NCI-H2227 (cell line): ENCODE results near the gene DGKQ.
A peak's percentile ranks its signal among the peaks of the same experiment; 100 is the strongest.
"Not testable (repeated sequence)": the region's sequence is repeated elsewhere in the genome, so short reads cannot be mapped to it uniquely, and the experiment has no call there.

Experiments used
- DNase-seq: peaks from one replicate; lab custom pipeline; 2025; ENCODE audit not compliant: unreplicated experiment; lab: John Stamatoyannopoulos, UW

The DGKQ gene

GRCh38 chr4:982291-982690 lies 8.9 kb upstream of the DGKQ start:
- no peak for DNase-seq

GRCh38 chr4:978957-979701 lies 5.8 kb upstream of the DGKQ start:
- DNase-seq = no peak

- DNase-seq = not testable (repeated sequence)
These were observed 2.6 kb upstream of the DGKQ start for GRCh38 chr4:976016-976415.

- no peak for DNase-seq
These were observed 1.3 kb upstream of the DGKQ start for GRCh38 chr4:974668-975067.

- DNase-seq = peak; percentile 36
These were observed 531 bp downstream of the DGKQ start for GRCh38 chr4:972651-973424.

- DNase-seq = no peak
These were observed 1.5 kb downstream of the DGKQ start for GRCh38 chr4:971666-972500.

GRCh38 chr4:970854-971520 lies 2.4 kb downstream of the DGKQ start:
- no peak for DNase-seq

GRCh38 chr4:970046-970745 lies 3.2 kb downstream of the DGKQ start:
- DNase-seq = no peak

GRCh38 chr4:968621-969394 lies 4.6 kb downstream of the DGKQ start:
- no peak for DNase-seq

- no peak for DNase-seq
These were observed 5.1 kb downstream of the DGKQ start for GRCh38 chr4:968221-968620.

- DNase-seq = no peak
These were observed 6.0 kb downstream of the DGKQ start for GRCh38 chr4:967113-968104.

- DNase-seq = no peak
These were observed 6.9 kb downstream of the DGKQ start for GRCh38 chr4:966266-967112.

- no peak for DNase-seq
These were observed 7.6 kb downstream of the DGKQ start for GRCh38 chr4:965766-966134.

GRCh38 chr4:965048-965765 lies 8.2 kb downstream of the DGKQ start:
- DNase-seq = no peak

GRCh38 chr4:964346-965025 lies 8.9 kb downstream of the DGKQ start:
- DNase-seq = no peak
